Measurements from ENCODE around the gene LRMDA.

Gene LRMDA

GRCh38 chr10:76211691-76212090 lies 780.3 kb downstream of the LRMDA start:
- no peak for TF ChIP-seq CTCF (IDR thresholded peaks at IDR 0.05; ENCODE audit: low read depth, low read length)
- DNase-seq (ENCODE audit: extremely low read depth, low read depth), result no peak

- TF ChIP-seq CTCF (IDR thresholded peaks at IDR 0.05; ENCODE audit: low read depth, low read length), result no peak
Measured at GRCh38 chr10:76213876-76214275, 782.5 kb downstream of the LRMDA start.

GRCh38 chr10:76218035-76218434 lies 786.6 kb downstream of the LRMDA start:
- no peak for DNase-seq (ENCODE audit: extremely low read depth, low read depth)
- TF ChIP-seq CTCF (IDR thresholded peaks at IDR 0.05; ENCODE audit: low read depth, low read length), result no peak

More at GRCh38 chr10:76213876-76214275, 782.5 kb downstream of the LRMDA start:
- no peak for DNase-seq (ENCODE audit: extremely low read depth, low read depth)

DNA sequence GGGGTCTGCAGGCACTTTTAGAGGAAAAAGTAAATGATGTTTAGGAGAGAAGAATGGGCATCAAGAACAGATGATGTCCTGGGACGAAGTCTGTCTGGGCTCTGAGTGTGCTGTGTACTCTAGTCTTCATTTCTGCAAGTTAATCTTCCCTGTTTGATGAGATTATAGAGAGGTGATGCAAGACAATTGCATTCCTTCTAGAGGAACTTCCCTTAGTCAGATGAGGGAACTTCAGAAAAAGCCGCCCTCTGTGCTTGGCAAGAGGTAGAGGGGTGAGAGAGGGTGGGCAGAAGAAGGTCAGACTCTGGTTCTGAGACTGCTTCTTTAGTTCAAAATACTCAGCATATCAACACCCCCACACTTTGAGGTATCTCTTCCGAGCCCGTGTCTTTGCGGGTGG lies 797.9 kb downstream of the LRMDA start:
- TF ChIP-seq CTCF (IDR thresholded peaks at IDR 0.05; ENCODE audit: low read depth, low read length), result no peak
- DNase-seq (ENCODE audit: extremely low read depth, low read depth), result no peak

- no peak for TF ChIP-seq CTCF (IDR thresholded peaks at IDR 0.05; ENCODE audit: low read depth, low read length)
- DNase-seq (ENCODE audit: extremely low read depth, low read depth), result no peak
Measured at GRCh38 chr10:76230921-76231285, 799.5 kb downstream of the LRMDA start.

DNA sequence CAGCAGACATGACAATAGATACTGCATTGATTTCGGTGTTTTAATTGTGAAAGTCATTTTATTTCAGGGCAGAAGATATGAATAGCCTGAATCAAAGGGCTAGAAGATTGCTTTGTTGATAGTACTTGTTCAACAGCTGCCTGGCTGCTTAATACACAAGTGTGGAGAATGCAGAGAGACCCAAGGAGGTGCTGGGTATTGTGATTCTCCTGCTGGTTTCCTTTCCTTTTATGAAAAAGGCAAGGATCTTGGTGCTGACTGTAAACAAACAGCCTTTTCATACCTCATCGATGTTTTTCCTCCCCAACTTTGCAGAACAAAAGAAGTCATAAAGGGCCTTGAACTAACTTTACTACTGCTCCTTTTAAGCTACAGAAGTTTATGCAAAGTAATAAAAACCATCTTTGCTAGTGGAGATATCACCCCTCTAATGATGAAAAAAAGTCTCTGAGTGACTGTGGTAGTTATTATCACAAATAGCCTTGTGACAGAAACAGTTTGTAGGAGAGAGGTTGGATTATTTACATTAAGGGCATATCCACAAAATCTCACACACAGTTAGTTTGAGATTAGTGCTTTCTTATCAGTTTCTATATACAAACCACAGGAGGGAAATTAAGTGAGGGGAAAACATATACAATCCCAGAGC lies 800.0 kb downstream of the LRMDA start:
- TF ChIP-seq CTCF (IDR thresholded peaks at IDR 0.05; ENCODE audit: low read depth, low read length), result no peak
- DNase-seq (ENCODE audit: extremely low read depth, low read depth), result no peak

DNA sequence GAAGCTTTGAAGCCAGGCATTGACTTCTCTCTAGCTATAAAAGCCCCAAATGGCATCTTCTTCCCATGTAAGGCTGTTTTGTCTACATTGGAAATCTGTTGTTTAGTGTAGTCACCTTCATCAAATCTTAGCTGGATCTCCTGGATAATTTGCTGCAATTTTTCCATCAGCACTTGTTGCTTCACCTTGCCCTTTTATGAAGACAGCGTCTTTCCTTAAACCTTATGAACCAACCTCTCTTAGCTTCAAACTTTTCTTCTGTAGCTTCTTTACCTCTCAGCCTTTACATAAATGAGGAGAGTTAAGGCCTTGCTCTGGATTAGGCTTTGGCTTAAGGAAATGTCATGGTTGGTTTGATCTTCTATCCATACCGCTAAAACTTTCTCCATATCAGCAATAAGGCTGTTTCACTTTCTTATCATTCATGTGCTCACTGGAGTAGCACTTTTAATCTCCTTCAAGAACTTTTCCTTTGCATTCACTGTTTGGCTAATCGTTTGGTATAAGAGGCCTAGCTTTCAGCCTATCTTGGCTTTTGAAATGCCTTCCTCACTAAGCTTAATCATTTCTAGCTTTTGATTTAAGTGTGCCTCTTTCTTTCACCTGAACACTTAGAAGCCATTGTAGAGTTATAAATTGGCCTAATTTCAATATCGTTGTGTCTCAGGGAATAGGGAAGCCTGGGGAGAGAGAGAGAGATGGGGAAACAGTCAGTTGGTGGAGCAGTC lies 803.2 kb downstream of the LRMDA start:
- TF ChIP-seq CTCF (IDR thresholded peaks at IDR 0.05; ENCODE audit: low read depth, low read length), result no peak

More for the DNA sequence above, 803.2 kb downstream of the LRMDA start:
- no peak for DNase-seq (ENCODE audit: extremely low read depth, low read depth)

Data from AG09319 (cell line).